GM21576 (cell line): ENCODE data around the gene SIVA1.
"Not testable (repeated sequence)": the region's sequence is repeated elsewhere in the genome, so short reads cannot be mapped to it uniquely, and the experiment has no call there.

Experiments
- ATAC-seq: cut with Tn5 transposase; IDR thresholded peaks from one replicate; pipeline ENCODE4 v1.9.1; 2021; ENCODE audit warnings: mild to moderate bottlenecking, moderate library complexity; ENCODE audit not compliant: unreplicated experiment

SIVA1 gene

DNA sequence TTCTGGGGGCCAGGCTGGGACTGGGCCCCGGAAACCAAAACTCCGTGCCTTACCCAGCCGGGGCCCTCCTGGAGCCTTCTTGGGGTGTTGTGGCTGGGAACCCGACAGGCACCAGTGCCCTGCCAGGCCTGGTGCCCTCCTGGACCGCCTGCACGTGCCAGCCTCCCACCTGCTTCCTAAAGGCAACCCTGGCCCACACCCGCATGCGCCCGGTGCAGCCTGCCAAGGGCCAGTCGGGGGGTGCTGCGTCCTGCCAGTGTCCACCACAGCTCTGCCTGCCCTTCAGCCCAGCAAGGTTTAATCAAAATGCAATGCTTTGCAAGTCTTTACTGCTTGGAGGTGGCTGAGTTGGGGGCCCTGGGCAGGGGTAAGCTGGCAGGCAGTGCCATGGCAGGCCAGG, 34.1 kb upstream of the SIVA1 start:
- ATAC-seq: no peak

DNA sequence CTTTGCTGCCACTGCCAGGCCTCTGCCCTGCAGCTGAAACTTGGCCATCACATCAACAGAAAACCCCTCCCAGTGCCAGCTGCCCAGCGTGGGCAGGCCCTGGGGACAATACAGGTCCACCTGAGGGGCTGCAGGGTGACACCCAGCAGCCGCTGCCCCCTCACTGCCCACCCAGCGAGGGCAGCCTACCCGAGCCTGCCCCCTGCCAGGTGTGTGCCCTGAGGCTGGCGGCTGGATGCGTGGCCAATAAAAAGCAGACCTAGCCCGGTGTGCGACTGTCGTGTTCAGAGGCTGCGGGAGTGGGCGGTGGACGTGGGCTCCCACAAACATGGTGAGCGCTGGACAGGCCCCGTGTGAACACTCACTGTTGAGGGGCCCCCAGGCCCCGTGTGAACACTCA, 33.6 kb upstream of the SIVA1 start:
- ATAC-seq: no peak

DNA sequence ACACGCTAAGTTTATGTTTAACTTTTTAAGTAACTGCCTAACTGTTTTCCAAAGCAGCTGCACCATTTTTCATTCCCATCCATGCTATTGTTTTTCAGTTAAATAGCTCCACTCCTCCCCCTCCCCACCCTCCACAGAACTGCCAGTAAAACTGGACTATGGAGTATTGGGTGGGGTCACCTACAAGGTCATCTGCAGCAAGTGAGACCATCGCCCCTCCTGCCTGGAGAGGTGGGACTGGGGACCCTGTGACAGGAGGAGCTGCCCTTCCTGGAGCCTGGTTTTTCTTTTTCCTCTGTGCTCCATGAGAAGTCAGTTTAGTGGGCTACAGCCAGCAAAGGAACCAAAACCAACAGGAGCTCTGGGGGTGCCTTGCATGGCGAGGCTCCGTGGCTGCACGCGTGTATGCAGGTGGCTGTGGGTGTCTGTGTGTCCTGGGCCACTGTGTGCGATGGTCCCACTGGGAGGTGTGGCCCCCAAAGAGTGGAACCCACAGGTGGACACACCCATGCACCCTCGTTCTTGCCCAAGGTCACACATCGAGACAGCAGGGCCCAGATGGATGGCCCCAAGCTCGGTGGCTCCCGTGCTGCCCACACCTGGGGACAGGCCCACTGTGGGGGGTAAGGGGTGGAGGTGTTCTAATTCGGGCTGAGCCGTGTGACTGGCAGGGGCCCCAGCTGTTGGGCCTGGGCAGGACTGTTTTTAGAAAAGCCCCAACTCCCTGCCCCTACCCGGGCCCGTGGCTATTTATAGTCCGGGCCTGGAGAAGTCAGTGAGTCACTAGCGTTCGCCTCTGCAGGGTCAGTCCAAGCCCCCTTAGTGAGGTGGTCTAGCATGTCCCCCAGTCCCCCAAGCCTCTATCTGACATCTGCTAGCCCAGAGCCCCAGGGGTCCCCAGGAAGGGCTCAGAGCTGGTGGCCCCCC, 31.2 kb upstream of the SIVA1 start:
- no peak for ATAC-seq

DNA sequence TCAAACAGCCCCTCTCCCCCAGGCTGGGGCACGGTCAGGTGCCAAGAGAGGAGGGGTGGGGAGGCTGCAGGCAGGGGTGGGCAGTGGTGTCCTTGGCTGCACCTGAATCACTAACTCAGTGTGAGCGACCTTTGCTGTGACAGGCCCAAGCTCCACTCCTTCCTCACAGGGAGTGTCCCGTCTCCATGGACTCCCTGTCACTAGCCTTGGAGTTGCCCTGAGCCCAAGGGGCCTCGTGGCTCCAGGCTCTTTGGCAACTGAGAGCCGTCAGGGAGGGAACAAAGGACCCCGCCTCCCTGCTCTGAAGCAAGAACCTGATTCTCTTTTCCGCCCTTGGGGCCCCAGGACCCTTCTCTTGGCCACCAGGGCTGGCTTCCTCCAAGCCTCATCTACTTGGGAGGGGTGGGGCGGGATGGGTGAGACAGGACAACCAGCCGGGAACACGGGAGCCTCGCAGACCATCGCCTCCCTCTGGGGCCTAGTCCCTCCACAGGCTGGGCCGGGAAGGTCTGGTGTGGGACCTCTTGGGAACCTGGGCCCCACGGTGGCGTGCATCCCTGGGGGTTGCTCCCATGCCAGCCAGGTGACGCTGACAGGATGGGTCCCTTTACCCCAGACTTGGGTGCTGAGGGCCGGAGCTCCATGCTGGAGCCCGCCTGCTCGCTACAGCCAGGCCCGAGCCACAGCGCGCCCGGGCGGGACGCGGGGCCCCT, 29.9 kb upstream of the SIVA1 start:
- no peak for ATAC-seq

DNA sequence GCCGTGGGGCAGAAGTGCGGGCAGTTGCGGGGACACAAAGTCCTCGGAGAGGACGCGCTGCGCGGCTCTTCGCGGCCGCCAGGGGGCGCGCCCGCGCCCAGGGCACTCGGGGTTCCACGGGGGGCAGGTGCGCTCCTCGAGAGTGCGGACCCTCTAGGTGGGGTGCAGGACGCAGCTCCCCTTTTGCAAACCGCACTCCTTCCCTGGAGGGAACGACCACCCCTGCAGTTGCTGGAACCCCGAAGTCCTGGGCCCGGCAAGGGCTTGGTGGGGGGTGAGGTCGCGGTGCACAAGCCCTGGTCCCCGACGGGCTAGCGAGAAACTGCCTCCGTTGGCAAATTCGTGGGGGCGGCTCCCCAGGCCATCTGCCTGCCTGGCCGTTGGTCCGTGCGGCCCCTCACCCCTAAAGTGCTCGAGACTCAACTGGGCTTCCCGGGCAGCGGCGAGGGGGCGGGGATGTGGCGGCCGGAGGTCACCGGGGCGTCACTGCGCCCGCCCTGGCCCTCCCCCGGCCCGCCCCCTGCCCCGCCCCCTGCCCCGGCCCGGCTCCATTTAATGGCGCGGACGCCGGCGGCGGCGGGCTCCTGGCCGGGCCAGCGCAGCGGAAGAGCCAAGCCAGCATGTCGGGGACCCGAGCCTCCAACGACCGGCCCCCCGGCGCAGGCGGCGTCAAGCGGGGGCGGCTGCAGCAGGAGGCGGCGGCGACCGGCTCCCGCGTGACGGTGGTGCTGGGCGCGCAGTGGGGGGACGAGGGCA, 29.1 kb upstream of the SIVA1 start, which contains the start of gene ADSS1:
Gene ADSS1 (plus strand): TSS at position 579 of the 756 bp plus-strand sequence. CDS start 42 bp downstream, at position 621.
- ATAC-seq: peak; percentile 46

DNA sequence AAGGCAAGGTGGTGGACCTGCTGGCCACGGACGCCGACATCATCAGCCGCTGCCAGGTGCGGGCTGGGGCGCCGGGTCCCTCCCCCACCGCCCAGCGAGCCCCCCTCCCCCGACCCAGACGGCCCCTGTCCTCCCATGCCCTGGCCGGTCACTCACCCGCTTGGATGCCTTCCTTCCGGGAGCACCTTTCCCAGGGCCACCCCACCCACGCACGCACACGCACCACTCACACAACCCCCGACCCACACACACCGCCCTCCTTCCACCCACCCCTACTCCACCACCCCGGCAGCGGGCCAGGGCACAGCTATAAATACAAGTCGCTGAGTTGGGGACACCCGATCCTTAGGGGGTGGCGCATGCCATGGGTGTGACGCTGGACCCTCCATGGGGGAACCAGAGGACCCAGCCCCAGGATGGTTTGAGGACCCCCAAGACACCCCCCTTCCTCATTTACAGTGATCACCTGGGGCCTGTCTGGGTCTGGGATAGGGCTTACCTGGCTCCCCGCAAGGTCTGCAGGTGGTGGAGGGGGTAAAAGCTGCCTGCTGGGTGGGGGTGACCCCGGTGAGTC, 28.5 kb upstream of the SIVA1 start:
- ATAC-seq: no peak

DNA sequence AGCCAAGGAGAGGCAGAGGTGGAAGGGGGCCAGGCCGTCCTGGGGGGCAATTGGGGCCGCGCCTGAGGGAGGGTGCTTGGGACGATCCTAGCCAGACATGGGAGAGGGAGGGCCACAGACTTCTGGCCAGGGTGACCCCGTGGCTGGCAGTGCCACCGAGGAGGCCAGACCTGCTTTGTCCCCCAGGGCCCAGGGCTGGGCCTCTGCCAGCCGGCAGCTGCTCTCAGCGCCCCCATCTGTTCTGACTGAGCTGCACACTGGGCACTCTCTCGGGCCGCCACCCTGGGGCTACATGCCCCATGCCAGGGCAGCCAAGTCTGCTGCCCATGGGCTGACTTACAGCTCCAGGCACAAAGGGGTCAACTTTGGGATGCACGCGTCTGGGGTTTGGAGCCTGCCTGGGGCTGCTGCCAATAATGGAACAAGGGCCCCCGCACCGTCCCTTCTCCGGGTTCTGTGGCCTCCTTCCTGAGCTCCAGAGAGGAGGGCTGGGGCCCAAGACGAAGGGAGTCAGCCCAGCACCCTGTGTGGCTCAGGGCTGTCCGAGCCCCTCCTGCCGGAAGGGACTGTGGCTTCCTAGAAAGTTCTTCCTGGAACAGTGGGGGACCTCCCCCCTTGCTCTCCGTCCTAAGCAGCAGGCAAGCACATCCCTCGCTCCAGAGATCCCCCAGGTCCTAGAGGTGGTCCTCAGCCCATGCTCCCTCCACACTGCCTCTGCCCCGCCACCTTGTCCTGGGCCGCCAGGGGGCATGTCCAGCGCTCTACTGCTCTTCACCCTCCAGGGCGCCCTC, 27.8 kb upstream of the SIVA1 start:
- ATAC-seq: no peak

DNA sequence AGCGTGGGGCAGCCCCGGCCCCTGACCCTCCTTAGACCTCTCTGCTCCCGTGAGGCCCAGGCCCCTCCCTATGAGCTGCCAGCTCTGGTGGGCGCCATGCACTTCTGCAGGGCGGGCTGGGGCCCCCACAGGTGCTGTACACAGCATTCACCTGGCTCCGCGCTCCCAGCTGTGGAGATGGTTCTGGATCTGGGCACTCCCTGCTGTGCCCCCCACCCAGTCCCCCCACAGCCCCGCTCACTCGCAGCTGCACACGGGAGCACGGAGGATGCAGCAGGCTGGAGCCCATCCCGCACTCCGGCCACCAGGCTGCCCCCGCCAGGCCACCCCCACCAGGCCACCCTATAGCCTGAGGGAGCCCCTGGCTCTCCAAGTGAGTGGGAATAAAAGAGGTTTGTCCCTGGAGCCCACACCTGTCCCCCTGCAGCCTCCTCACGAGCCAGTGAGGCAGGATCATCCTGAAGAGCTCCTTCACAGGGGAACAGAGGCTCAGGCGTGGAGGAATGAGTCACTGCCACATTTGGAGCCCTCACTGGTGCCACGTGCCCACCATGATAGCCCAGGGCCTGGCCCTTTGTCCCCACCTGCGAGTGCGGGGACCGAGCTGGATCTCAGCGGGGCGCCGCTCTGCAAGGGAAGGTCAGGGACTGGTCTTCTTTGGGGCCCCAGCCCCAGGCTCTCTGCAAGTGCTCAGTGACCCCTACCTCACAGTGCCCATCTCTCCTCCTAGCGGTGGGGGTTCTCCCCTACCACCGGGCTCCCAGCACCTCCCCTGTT, 27.0 kb upstream of the SIVA1 start:
- ATAC-seq: no peak

DNA sequence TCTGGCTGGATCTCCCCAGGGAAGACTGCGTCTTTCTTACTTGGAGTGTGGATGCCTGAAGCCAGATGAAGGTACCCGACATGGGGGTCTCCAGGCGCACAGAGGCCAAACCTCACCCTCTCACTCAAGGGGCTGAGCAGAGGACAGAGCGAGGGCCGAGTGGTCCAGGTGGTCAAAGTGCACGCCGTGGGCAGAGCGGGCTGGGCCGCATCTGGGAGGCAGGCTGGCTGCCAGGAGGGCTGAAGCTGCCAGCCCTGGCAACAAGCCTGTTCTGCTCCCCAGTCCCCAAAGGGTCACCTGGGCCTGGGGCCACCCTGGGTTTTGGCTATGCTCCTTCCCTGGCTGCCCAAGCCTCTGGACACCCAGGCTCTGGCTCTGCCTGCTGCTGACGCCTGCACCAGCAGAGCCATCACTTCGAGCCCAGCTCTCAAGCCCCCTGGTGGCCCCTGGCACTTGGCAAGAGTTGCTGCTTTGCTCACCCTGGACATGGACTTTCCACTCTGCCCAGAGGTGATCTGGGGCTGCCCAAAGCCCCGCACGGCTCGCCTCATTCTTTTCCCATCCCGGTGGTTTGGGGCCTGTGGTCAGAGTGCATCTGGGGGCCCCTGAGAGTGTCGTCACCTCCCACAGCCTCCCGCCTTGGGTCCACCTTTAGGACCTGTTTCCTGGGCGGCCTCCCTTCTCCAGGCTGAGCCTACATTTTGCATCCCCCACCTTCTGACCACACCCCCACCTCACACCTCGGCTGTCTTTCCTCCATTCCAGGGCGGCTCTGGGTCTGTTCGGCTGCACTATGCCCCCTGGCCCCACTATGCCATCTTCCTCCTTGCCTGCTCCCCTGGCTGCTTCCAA, 26.1 kb upstream of the SIVA1 start:
- no peak for ATAC-seq

DNA sequence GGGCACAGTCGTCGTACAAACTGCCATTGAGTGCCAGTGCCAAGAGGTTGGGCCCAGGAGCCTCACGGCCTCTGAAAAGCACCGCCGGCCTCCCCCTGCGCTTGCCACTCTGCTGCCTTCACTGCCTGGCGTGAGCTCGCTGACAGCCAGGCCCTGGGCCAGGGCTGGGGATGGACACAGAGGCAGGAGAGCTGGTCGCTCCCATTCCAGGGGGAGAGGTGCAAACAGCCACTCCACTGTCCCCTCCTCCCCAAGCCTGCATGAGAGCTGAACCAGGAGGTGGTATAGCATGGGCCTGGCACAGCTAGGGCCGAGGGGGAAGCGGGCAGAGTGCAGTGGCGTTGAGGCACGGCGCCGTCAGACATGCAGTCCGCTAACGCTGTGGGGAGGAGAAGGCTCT, 24.3 kb upstream of the SIVA1 start:
- ATAC-seq: no peak

DNA sequence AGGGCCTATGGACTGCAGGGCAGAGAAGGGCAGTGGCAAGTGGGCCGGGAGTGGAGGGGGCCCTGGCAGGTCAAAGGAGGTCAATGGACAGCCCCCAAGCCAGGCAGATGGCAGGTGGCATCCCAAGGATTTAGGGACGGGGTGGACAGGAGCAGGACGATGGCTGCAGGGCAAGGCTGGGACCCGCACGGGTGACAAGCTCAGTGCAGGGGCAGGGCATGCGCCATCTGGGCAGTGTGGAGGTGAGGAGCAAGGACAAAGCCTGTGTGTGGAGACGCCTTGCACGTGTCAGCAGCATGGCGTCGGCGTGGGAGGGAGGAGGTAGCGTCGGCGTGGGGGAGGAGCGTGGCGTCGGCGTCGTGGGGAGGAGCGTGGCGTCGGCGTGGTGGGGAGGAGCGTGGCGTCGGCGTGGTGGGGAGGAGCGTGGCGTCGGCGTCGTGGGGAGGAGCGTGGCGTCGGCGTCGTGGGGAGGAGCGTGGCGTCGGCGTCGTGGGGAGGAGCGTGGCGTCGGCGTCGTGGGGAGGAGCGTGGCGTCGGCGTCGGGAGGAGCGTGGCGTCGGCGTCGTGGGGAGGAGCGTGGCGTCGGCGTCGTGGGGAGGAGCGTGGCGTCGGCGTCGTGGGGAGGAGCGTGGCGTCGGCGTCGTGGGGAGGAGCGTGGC, 23.6 kb upstream of the SIVA1 start:
- not testable (repeated sequence) for ATAC-seq

DNA sequence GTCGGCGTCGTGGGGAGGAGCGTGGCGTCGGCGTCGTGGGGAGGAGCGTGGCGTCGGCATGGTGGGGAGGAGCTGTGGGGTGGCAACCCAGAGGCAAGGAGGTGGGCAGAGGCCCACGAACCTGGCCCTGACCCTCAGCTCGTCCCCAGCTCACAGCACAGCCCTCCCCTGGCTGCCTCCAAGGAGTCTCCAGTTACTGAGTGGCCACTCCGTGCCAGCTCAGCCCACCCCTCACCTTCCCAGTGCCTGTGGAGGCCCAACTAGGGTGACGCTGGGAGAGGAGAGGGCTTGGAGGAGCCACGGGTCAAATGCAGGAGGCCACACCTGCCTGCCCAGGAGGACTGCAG, 23.1 kb upstream of the SIVA1 start:
- no peak for ATAC-seq

DNA sequence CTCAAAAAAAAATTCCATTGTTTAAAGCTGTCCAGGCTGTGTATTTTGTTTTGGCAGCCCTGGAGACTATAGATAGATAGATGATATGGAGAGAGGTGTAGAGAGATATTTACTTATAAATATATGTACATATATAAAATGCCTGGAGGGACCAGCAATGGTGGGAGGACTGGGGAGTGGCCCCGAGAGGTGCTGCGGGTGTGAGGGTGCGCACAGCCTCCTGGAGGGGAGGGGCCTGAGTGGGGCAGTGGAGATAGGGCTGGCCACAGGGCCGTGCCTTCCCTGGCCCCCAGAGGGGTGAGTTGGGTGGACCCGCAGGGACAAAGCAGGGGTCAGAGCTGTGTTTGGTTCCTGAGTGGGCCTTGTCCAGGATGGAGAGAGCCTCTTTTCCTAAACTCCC, 22.5 kb upstream of the SIVA1 start:
- ATAC-seq: no peak

DNA sequence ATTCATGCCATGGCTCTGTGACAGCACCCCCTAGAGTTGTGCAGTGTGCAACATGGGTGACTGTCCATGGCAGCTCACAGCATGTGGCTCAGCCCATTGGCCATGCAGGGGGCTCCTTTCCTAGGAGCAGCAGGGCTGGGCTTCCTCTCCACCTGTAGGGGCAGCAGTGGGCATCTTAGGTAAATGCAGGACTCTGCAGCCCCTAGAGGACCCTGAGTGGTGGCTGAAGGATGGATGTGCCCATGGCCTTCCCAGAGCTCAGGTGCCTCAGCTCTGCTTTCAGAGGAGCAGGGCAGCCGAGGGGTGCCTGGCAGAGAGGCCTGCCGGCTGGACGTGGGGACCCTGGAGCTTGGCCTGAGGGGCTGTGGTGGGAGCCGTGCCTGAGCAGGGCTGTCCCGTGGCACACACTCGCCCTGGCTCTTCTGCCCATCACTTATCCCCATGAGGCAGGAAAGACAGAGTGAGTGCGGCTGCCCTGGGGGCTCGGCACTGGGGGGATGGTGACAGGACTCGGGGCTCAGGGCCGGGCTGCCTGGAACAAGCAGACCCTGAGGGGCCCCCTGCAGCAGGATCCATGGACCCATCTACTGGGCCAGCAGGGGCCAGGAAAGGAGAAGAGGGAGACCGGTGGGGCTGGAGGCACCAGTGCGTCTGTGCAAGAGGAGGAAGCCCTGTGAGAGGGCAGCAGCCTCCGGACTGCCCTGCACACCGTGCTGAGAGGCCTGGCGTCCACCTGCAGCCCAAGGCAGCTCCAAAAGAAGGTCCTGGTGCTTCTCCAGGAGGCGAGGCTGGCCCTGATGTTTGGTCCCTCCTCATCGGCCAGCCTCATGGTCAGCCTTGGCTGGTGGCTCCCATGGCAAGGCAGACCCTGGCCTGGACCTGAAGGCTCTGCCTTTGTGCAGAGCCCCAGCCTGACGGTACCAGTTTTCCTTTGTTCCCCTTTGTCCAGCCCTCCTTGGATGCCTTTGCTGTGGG, 21.3 kb upstream of the SIVA1 start:
- ATAC-seq: no peak

DNA sequence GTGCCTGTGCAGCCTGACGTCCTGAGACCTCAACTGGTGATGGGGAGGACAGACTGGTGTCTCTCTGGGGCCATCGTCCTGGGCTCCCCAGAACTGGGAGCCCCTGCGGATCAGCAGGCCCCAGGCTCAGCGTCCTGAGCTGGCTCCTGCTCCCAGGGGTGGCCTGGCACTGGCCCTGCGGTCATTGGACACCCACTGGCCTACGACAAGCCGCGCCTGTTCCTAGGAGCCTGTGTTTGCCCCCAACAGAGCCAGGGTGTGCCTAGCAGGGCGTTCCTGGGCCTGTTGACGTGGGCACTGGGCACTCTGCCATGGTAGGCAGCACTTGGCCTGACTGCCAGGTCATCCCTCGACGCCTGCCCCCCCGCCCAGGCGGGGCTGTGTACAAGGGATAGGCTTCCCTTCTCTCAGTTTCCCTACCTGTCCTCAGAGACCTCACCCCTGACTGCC, 20.6 kb upstream of the SIVA1 start:
- no peak for ATAC-seq

DNA sequence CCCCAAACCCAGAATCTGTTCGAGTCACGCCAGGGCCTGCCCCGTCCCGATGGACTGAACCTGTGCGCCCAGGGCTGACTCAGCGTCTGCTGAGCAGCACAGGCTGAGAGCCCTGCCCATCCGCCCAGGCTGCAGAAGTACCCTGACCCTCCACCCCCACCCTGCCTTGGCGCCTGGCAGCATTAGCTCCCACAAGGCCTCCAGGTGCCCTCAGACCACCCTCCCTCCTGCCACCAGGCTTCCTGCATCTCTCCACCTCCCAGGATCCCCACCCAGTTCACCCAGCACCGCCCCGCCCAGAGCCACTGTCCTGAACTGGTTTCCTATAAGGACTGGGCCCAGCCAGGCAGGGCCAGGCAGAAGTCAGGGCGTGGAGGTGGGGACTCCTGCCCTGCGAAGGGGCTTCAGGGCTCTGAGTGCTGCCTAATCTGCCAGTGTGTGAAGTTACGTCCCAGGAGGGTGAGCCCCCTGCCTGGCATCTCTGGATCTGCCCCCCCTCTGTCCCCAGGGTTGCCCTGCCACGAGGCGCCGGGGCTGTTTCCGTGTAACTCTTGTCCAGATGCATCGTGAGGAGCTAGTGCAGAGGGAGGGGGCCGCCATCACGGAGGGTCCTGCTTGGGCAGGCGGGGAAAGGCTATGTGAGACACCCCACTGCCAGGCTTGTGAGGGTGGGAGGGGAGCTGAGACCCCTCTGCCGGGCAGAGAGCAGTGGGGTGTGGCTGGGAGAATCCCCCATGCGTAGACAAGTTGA, 19.8 kb upstream of the SIVA1 start:
- ATAC-seq: no peak
